CD4-positive, alpha-beta T cell (primary cell): Measurements from ENCODE around the gene IGDCC3. TPM values are rescaled to one million over a fixed set of nuclear protein-coding genes. Genes with fewer than 3 reads are reported as not detected.

Experiments used
- ATAC-seq: fragments of 200-7000 bp; cut with Tn5 transposase; one replicate; pipeline ENCODE4 v1.10.0; 2022; ENCODE audit warnings: mild to moderate bottlenecking; ENCODE audit not compliant: poor library complexity
- CTCF ChIA-PET: fragments of 350-600 bp; sonication (Branson Sonifier 250); formaldehyde crosslinking; loops from one replicate; lab custom pipeline; 2021; ENCODE audit warnings: antibody characterized with exemption, inconsistent platforms; lab: Charles Lee
- POLR2A ChIA-PET: fragments of 350-600 bp; sonication (Branson Sonifier 250); formaldehyde crosslinking; loops from one replicate; lab custom pipeline; 2021; ENCODE audit warnings: antibody characterized with exemption, inconsistent platforms; lab: Charles Lee
- DNase-seq, 14 experiments: peaks; one replicate each; pipeline ENCODE4 v3.0.0-alpha.2; 2013 to 2020; ENCODE audit warnings: mixed read lengths in 2 of 14
- H3K27ac ChIP-seq, 2 donors: one replicate each; pipeline versions ENCODE4 v1.5.1 to v1.7.0; 2013; ENCODE audit warnings: low read length in 2 of 2, low read depth in 1 of 2, mild to moderate bottlenecking in 1 of 2
- H3K27me3 ChIP-seq, 2 experiments: 1 replicate in 1 of 2; 2 replicates in 1 of 2; pipeline versions ENCODE4 v1.6.1 to v1.7.0; 2013; ENCODE audit warnings: low read length in 2 of 2, control low read depth in 1 of 2, mild to moderate bottlenecking in 1 of 2, moderate library complexity in 1 of 2; ENCODE audit not compliant: insufficient read depth in 2 of 2, control insufficient read depth in 1 of 2
- H3K36me3 ChIP-seq: one replicate; pipeline ENCODE4 v1.6.1; 2013; ENCODE audit warnings: low read length, control low read depth; ENCODE audit not compliant: insufficient read depth
- H3K4me1 ChIP-seq: one replicate; pipeline ENCODE4 v1.6.1; 2013; ENCODE audit warnings: low read length, control low read depth; ENCODE audit not compliant: insufficient read depth
- H3K4me3 ChIP-seq: one replicate; pipeline ENCODE4 v1.5.1; 2013; ENCODE audit warnings: mild to moderate bottlenecking, low read length, moderate library complexity
- H3K9me3 ChIP-seq, 2 experiments: 1 replicate in 1 of 2; 2 replicates in 1 of 2; pipeline versions ENCODE4 v1.6.1 to v1.7.0; 2013; ENCODE audit warnings: low read length in 2 of 2, mild to moderate bottlenecking in 2 of 2, control low read depth in 1 of 2, moderate library complexity in 1 of 2; ENCODE audit not compliant: control insufficient read depth in 1 of 2, insufficient read depth in 1 of 2
- H3K27ac Mint-ChIP-seq: one replicate; pipeline ENCODE4 v1.8.0; 2020; ENCODE audit warnings: mixed read lengths
- H3K27me3 Mint-ChIP-seq: one replicate; pipeline ENCODE4 v1.8.0; 2021; ENCODE audit warnings: mixed read lengths
- H3K36me3 Mint-ChIP-seq: one replicate; pipeline ENCODE4 v1.8.0; 2021; ENCODE audit warnings: low read depth, mixed read lengths
- H3K4me1 Mint-ChIP-seq: one replicate; pipeline ENCODE4 v1.8.0; 2021; ENCODE audit warnings: low read depth, mixed read lengths
- H3K4me3 Mint-ChIP-seq: one replicate; pipeline ENCODE4 v1.8.0; 2020; ENCODE audit warnings: mild to moderate bottlenecking, mixed read lengths
- H3K9me3 Mint-ChIP-seq: one replicate; pipeline ENCODE4 v1.8.0; 2020; ENCODE audit warnings: mixed read lengths
- CTCF ChIP-seq: fragments of 200-600 bp; IDR thresholded peaks from one replicate; pipeline ENCODE4 v1.8.0; 2022; ENCODE audit warnings: antibody characterized with exemption, mild to moderate bottlenecking
- intact Hi-C, 2 experiments: fragments of 100-400 bp; cut with DNase I in 1 of 2; cut with micrococcal nuclease in 1 of 2; formaldehyde crosslinking; loops; one replicate each; pipeline versions ENCODE4 v1.15.1 to v1.9.0; 2023 to 2025; cut with DNase I, micrococcal nuclease
- total RNA-seq, 174 experiments: library from RNA in 2 of 174; stranded (reverse) in 2 of 174; gene quantifications; one replicate each; pipeline ENCODE4 v1.2.3 and lab custom pipeline; 2021 to 2026

Gene IGDCC3
- total RNA-seq, 2 experiments from 2014 or later, result not detected

GRCh38 chr15:65396965-65397317 is 19.1 kb upstream of the IGDCC3 start:
- Mint-ChIP-seq H3K9me3 (no peaks in the 10 kb centered on the region), H3K27me3 (peaks cover 86% of the 10 kb centered on the region), H3K4me3 (no peak overlapping the region), H3K4me1 (peaks cover 11% of the 10 kb centered on the region), H3K36me3 (no peaks in the 10 kb centered on the region), H3K27ac (no peak overlapping the region)
- Histone ChIP-seq H3K36me3 (no peaks in the 10 kb centered on the region), H3K9me3 (no peaks in the 10 kb centered on the region), H3K4me1 (peaks cover 9% of the 10 kb centered on the region), H3K27ac (no peak overlapping the region), H3K27me3 (peaks cover 38 to 62% of the 10 kb centered on the region in 2 experiments), H3K4me3 (no peak overlapping the region)
- ChIA-PET POLR2A (interaction anchor here (0.5 kb wide), 1 partner anchor 9 kb away, joined by 3 read pairs; no protein-coding TSS in a partner anchor), CTCF (no interaction called here)
- DNase-seq, result no peak
- no peak for TF ChIP-seq CTCF
- no peak for ATAC-seq
- intact Hi-C loops, result no loop called here

- Mint-ChIP-seq H3K4me3 (no peak overlapping the region), H3K27me3 (peaks cover 85% of the 10 kb centered on the region), H3K4me1 (peaks cover 11% of the 10 kb centered on the region), H3K9me3 (no peaks in the 10 kb centered on the region), H3K27ac (no peak overlapping the region), H3K36me3 (no peaks in the 10 kb centered on the region)
- intact Hi-C loops, result no loop called here
- Histone ChIP-seq H3K4me1 (peaks cover 9% of the 10 kb centered on the region), H3K4me3 (no peak overlapping the region), H3K27ac (no peak overlapping the region), H3K27me3 (peaks cover 38 to 58% of the 10 kb centered on the region in 2 experiments), H3K9me3 (no peaks in the 10 kb centered on the region), H3K36me3 (no peaks in the 10 kb centered on the region)
- ATAC-seq (no peak), DNase-seq (no peak)
- no peak for TF ChIP-seq CTCF
- ChIA-PET CTCF (no interaction called here), POLR2A (no interaction called here)
Measured at GRCh38 chr15:65396283-65396964, 18.6 kb upstream of the IGDCC3 start.

- H3K27me3 ChIP-seq, result peaks cover 38 to 58% of the 10 kb centered on the region in 2 experiments
- no peak for TF ChIP-seq CTCF
- no peak for ATAC-seq
- Mint-ChIP-seq H3K4me1 (peaks cover 11% of the 10 kb centered on the region), H3K9me3 (no peaks in the 10 kb centered on the region), H3K36me3 (no peaks in the 10 kb centered on the region), H3K27ac (no peak overlapping the region), H3K4me3 (no peak overlapping the region), H3K27me3 (peaks cover 80% of the 10 kb centered on the region)
- intact Hi-C loops, result no loop called here
- peaks cover 9% of the 10 kb centered on the region for H3K4me1 ChIP-seq
- POLR2A ChIA-PET, result no interaction called here
- no peak for DNase-seq
- H3K4me3 ChIP-seq, result no peak overlapping the region
- CTCF ChIA-PET, result interaction anchor here (1.8 kb wide), 1 partner anchor 10 kb away, joined by 5 read pairs; no protein-coding TSS in a partner anchor
- no peak overlapping the region for H3K27ac ChIP-seq
- H3K9me3 ChIP-seq, result no peaks in the 10 kb centered on the region
- no peaks in the 10 kb centered on the region for H3K36me3 ChIP-seq
Measured at GRCh38 chr15:65395567-65396202, 17.9 kb upstream of the IGDCC3 start.
